DOHH2 (cell line): Measurements from ENCODE around the gene FOXG1.

Experiments used
- EZH2phosphoT487 ChIP-seq: fragments of 200-600 bp; sonication (generic); IDR thresholded peaks from 2 replicates; pipeline ENCODE4 v1.6.1; 2017; ENCODE audit warnings: borderline replicate concordance, mild to moderate bottlenecking, antibody characterized with exemption, low read length, moderate library complexity, mixed read lengths
- TF ChIP-seq, protein P1 (sequence below): fragments of 200-600 bp; sonication (generic); IDR thresholded peaks from one replicate; pipeline ENCODE4 v1.5.1; 2014; ENCODE audit warnings: antibody characterized with exemption, mild to moderate bottlenecking, low read depth, low read length; ENCODE audit not compliant: poor library complexity, severe bottlenecking

DNA sequence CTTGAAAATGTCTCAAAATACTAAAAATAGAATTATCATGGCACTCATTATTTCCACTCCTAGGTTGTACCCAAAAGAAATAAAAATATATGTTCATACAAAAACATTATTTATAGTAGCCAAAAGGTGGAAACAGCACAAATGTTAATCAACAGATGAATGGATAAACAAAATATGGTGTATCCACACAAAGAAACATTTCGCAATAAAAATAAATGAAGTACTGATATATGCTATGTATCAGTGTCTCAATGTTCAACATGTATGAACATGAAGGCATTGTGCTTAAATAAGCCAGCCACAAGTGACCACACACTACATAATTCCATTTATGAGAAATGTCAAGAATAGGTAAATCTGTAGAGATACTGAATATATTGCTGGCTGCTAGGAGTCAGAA is 40.9 kb downstream of the FOXG1 start:
- TF ChIP-seq, protein P1, sequence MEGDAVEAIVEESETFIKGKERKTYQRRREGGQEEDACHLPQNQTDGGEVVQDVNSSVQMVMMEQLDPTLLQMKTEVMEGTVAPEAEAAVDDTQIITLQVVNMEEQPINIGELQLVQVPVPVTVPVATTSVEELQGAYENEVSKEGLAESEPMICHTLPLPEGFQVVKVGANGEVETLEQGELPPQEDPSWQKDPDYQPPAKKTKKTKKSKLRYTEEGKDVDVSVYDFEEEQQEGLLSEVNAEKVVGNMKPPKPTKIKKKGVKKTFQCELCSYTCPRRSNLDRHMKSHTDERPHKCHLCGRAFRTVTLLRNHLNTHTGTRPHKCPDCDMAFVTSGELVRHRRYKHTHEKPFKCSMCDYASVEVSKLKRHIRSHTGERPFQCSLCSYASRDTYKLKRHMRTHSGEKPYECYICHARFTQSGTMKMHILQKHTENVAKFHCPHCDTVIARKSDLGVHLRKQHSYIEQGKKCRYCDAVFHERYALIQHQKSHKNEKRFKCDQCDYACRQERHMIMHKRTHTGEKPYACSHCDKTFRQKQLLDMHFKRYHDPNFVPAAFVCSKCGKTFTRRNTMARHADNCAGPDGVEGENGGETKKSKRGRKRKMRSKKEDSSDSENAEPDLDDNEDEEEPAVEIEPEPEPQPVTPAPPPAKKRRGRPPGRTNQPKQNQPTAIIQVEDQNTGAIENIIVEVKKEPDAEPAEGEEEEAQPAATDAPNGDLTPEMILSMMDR: no peak
- TF ChIP-seq EZH2phosphoT487: no peak
